ENCODE data around the gene MAGEL2.
"Not testable (repeated sequence)": the region's sequence is repeated elsewhere in the genome, so short reads cannot be mapped to it uniquely, and the experiment has no call there.

Gene MAGEL2

DNA sequence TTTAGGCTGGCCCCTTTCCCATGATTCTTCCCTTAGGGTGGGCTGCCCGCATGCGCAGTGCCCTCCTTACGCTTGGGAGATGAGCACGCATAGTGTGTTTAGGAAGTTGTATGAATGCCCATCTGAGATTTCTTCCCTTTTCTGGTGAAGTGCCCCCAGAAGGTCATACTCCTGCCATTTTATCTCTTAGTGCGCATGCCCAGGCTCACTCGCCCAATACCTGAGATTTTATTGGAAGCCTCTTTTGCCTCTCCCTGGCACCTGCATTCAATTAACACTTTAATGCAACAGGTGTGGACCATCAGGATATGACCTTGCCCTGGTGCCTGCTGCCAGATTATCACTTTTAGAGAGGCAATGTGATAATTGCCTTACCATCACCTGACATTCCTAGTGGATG lies 45.5 kb downstream of the MAGEL2 start:
- no peak for DNase-seq

DNA sequence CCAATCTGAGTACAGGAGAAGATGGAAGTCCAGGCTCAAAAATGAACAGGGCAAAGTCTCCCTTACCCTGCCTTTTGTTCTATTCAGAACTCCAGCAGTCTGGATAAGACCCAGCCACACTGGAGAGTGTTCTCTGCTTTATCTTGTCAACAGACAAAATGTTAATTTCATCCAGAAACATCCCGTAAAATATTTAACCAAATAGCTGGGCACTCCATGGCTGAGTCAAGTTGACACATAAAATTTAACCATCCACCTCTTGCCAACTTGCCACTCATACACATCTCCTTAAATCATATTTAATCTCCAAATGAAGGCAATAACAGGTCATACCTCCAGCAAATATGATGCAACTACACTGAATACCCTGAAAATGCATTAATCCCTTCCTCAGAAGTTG lies 48.6 kb downstream of the MAGEL2 start:
- no peak for DNase-seq

DNA sequence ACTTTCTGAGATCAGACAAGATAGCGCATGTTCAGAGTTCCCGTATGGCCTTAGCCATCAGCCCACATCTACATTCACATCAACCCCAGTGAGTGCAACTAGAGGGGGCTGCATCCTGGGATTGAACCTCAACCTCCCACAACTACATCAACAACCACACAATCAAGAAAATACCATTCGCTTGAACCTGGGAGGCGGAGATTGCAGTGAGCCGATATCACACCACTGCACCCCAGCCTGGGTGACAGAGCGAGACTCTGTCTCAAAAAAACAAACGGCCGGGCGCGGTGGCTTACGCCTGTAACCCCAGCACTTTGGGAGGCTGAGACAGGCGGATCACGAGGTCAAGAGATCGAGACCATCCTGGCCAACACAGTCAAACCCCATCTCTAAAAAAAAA lies 50.4 kb downstream of the MAGEL2 start:
- DNase-seq: not testable (repeated sequence)

DNA sequence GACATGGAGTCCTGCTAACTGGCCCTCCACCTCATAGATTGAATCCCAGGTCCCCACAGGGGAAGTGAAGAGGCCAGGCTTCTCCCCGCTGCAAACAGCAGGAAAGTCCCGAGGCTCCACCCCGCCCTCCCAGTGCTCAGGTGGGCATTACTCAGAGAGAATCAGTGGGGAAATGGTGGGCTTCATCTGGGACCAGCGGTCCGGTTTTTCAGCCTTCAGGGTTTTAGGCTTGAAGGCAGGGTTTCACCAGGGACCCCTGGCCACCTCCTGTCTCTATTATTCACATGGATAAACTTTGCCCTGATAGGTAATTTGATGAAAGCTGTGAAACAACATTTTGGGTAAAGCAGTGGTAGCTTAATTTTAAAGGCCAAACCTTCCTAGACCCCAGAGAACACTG lies 50.9 kb downstream of the MAGEL2 start:
- no peak for DNase-seq

DNA sequence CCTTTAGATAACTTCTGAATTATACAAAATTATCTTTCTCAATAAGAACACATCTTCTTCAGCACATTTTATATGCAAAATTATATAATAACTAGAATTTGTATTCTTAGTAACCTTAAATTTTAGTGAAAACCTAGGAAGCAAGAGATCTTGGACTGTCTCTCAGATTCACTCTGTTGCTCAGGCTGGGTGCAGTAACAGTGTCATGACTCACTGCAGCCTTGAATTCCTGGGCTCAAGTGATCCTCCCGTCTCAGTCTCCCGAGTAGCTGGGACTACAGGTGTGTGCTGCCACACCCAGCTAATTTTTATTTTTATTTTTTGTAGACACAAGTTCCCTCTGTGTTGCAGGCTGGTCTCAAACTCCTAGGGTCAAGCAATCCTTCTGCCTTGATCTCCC lies 52.3 kb downstream of the MAGEL2 start:
- no peak for DNase-seq

- no peak for DNase-seq
These were observed 53.4 kb downstream of the MAGEL2 start for GRCh38 chr15:23594252-23594770.

Measured in CD4-positive, alpha-beta T cell treated with Interleukin-4 for 4 hours (primary cell).